Gastrocnemius medialis (tissue), 4 donors: ENCODE results near the gene PLEKHG4B.

ENCODE experiments used
- CTCF ChIP-seq, 5 experiments: fragments of 450-650 bp in 3 of 5; fragments of 200-600 bp in 2 of 5; sonication (generic) in 2 of 5; IDR thresholded peaks in 4 of 5; conservative IDR thresholded peaks in 1 of 5; 1 replicate in 4 of 5; 2 replicates in 1 of 5; pipeline ENCODE4 v1.5.1; 2016 to 2019; ENCODE audit warnings: antibody characterized with exemption in 5 of 5, mild to moderate bottlenecking in 3 of 5, moderate library complexity in 3 of 5
- POLR2A ChIP-seq, 2 donors: fragments of 450-650 bp; IDR thresholded peaks; one replicate each; pipeline ENCODE4 v1.6.1; 2017; ENCODE audit warnings: antibody characterized with exemption in 2 of 2, mild to moderate bottlenecking in 2 of 2, moderate library complexity in 2 of 2

GRCh38 chr5:83029-83428, 8.9 kb upstream of the PLEKHG4B start:
- TF ChIP-seq CTCF (IDR thresholded peaks at IDR 0.05 in 4 of 5, conservative IDR thresholded peaks at IDR 0.05 in 1 of 5) (no peak), POLR2A (IDR thresholded peaks at IDR 0.05) (no peak)
